ENCODE measurements around the gene ZNF511. TPM values are rescaled to one million over a fixed set of nuclear protein-coding genes. Genes with fewer than 3 reads are reported as not detected.

The ZNF511 gene
- total RNA-seq, 2 experiments from 2014 or later = 68.8 to 95.0 TPM

GRCh38 chr10:133268532-133268931, 40.2 kb upstream of the ZNF511 start:
- Histone ChIP-seq H2AFZ (ENCODE audit: low read length) (no peak overlapping the region), H3K4me2 (ENCODE audit: low read length) (no peak overlapping the region), H4K20me1 (ENCODE audit: insufficient read depth, low read length) (no peaks in the 10 kb centered on the region; the same call in 1 of the 2 replicates), H3K79me2 (ENCODE audit: insufficient read depth, low read depth, low read length) (no peaks in the 10 kb centered on the region), H3K36me3 (ENCODE audit: insufficient read depth, low read length) (no peaks in the 10 kb centered on the region), H3K9me2 (ENCODE audit: insufficient read depth, low read length) (no peaks in the 10 kb centered on the region), H3K4me1 (ENCODE audit: insufficient read depth, low read length, poor library complexity, severe bottlenecking) (no peaks in the 10 kb centered on the region), H3K9me3 (ENCODE audit: low read length) (no peaks in the 10 kb centered on the region), H3K4me3 (ENCODE audit: low read depth, low read length, poor library complexity, severe bottlenecking) (no peak overlapping the region), H3K27ac (ENCODE audit: low read depth, low read length, poor library complexity, severe bottlenecking) (no peak overlapping the region)
- BruUV-seq (replicated peaks) = no TSS peak
- TF ChIP-seq EZH2phosphoT487 (IDR thresholded peaks at IDR 0.05; ENCODE audit: borderline replicate concordance, low read depth, low read length) = no peak
- no peak for DNase-seq (ENCODE audit: low spot score)
- POLR2A ChIA-PET = no interaction called here
- intact Hi-C loops (cut with micrococcal nuclease; ENCODE audit: unreplicated experiment) = no loop called here
- CTCF ChIA-PET (ENCODE audit: unreplicated experiment) = no interaction called here

DNA sequence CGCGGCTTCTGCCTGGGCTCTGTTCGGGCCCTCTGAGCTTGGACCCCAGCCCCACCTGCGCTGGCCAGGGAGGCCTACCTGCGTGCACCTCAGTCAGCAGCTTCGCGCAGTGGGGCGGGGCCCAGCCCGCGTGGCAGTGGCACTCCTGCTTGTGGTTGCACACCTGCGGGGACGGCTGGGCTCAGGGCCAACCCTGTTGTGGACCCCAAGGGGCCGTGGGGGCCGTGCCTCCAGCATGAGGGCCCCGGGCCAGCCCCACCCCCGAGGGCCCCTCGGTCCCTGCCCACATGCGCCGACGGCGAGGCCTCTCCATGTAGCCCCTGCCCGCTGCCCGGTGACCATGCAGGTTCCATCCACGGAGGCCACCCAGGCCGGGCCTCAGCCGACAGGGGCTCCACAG, 39.3 kb upstream of the ZNF511 start:
- Histone ChIP-seq H4K20me1 (ENCODE audit: insufficient read depth, low read length) (no peaks in the 10 kb centered on the region; the same call in 1 of the 2 replicates), H3K4me2 (ENCODE audit: low read length) (no peak overlapping the region), H3K9me2 (ENCODE audit: insufficient read depth, low read length) (no peaks in the 10 kb centered on the region), H3K36me3 (ENCODE audit: insufficient read depth, low read length) (no peaks in the 10 kb centered on the region), H3K4me3 (ENCODE audit: low read depth, low read length, poor library complexity, severe bottlenecking) (no peak overlapping the region), H3K27ac (ENCODE audit: low read depth, low read length, poor library complexity, severe bottlenecking) (no peak overlapping the region), H3K4me1 (ENCODE audit: insufficient read depth, low read length, poor library complexity, severe bottlenecking) (peaks cover under 1% of the 10 kb centered on the region), H3K9me3 (ENCODE audit: low read length) (no peaks in the 10 kb centered on the region), H2AFZ (ENCODE audit: low read length) (no peak overlapping the region), H3K79me2 (ENCODE audit: insufficient read depth, low read depth, low read length) (no peaks in the 10 kb centered on the region)
- DNase-seq (ENCODE audit: low spot score) = no peak
- no TSS peak for BruUV-seq (replicated peaks)
- TF ChIP-seq, protein P1, sequence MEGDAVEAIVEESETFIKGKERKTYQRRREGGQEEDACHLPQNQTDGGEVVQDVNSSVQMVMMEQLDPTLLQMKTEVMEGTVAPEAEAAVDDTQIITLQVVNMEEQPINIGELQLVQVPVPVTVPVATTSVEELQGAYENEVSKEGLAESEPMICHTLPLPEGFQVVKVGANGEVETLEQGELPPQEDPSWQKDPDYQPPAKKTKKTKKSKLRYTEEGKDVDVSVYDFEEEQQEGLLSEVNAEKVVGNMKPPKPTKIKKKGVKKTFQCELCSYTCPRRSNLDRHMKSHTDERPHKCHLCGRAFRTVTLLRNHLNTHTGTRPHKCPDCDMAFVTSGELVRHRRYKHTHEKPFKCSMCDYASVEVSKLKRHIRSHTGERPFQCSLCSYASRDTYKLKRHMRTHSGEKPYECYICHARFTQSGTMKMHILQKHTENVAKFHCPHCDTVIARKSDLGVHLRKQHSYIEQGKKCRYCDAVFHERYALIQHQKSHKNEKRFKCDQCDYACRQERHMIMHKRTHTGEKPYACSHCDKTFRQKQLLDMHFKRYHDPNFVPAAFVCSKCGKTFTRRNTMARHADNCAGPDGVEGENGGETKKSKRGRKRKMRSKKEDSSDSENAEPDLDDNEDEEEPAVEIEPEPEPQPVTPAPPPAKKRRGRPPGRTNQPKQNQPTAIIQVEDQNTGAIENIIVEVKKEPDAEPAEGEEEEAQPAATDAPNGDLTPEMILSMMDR (conservative IDR thresholded peaks at IDR 0.05; ENCODE audit: low read length) = no peak
- no peak for TF ChIP-seq EZH2phosphoT487 (IDR thresholded peaks at IDR 0.05; ENCODE audit: borderline replicate concordance, low read depth, low read length)
- CTCF ChIA-PET (ENCODE audit: unreplicated experiment) = no interaction called here
- POLR2A ChIA-PET = no interaction called here
- intact Hi-C loops (cut with micrococcal nuclease; ENCODE audit: unreplicated experiment) = no loop called here

GRCh38 chr10:133270204-133270603, 38.5 kb upstream of the ZNF511 start:
- Histone ChIP-seq H3K9me2 (ENCODE audit: insufficient read depth, low read length) (no peaks in the 10 kb centered on the region), H3K36me3 (ENCODE audit: insufficient read depth, low read length) (no peaks in the 10 kb centered on the region), H4K20me1 (ENCODE audit: insufficient read depth, low read length) (no peaks in the 10 kb centered on the region; the same call in 1 of the 2 replicates), H3K4me3 (ENCODE audit: low read depth, low read length, poor library complexity, severe bottlenecking) (no peak overlapping the region), H2AFZ (ENCODE audit: low read length) (no peak overlapping the region), H3K27ac (ENCODE audit: low read depth, low read length, poor library complexity, severe bottlenecking) (no peak overlapping the region), H3K4me2 (ENCODE audit: low read length) (no peak overlapping the region), H3K4me1 (ENCODE audit: insufficient read depth, low read length, poor library complexity, severe bottlenecking) (peaks cover 8% of the 10 kb centered on the region), H3K9me3 (ENCODE audit: low read length) (no peaks in the 10 kb centered on the region), H3K79me2 (ENCODE audit: insufficient read depth, low read depth, low read length) (no peaks in the 10 kb centered on the region)
- CTCF ChIA-PET (ENCODE audit: unreplicated experiment) = no interaction called here
- no peak for TF ChIP-seq EZH2phosphoT487 (IDR thresholded peaks at IDR 0.05; ENCODE audit: borderline replicate concordance, low read depth, low read length)
- TF ChIP-seq, protein P1 (conservative IDR thresholded peaks at IDR 0.05; ENCODE audit: low read length) = no peak
- DNase-seq (ENCODE audit: low spot score) = no peak
- BruUV-seq (replicated peaks) = no TSS peak
- POLR2A ChIA-PET = no interaction called here
- intact Hi-C loops (cut with micrococcal nuclease; ENCODE audit: unreplicated experiment) = no loop called here

All from OCI-LY7 (cell line).